Naive thymus-derived CD4-positive, alpha-beta T cell (primary cell): ENCODE measurements around the gene TMEM63B. TPM values are rescaled to one million over a fixed set of nuclear protein-coding genes. Genes with fewer than 3 reads are reported as not detected.
A peak's percentile ranks its signal among the peaks of the same experiment; 100 is the strongest.

Experiments
- ATAC-seq: fragments of 150-1000 bp; cut with Tn5 transposase; 2 replicates; pipeline ENCODE4 v1.10.0; 2021; ENCODE audit warnings: mild to moderate bottlenecking, moderate library complexity
- CTCF ChIA-PET: fragments of 350-600 bp; sonication (Branson Sonifier 250); formaldehyde crosslinking; loops from one replicate; lab custom pipeline; 2021; ENCODE audit warnings: antibody characterized with exemption; lab: Charles Lee
- POLR2A ChIA-PET: fragments of 350-600 bp; sonication (Branson Sonifier 250); formaldehyde crosslinking; loops from one replicate; lab custom pipeline; 2021; ENCODE audit warnings: antibody characterized with exemption, inconsistent platforms; lab: Charles Lee
- DNase-seq, 9 donors: peaks; one replicate each; pipeline versions ENCODE4 v3.0.0 to v3.0.0-alpha.2; 2020 to 2022; ENCODE audit warnings: mixed read lengths in 1 of 9
- H3K27ac ChIP-seq: one replicate; pipeline ENCODE4 v1.7.0; 2013; ENCODE audit warnings: mild to moderate bottlenecking, low read depth, low read length, moderate library complexity
- H3K27me3 ChIP-seq, 2 donors: one replicate each; pipeline ENCODE4 v1.7.0; 2013; ENCODE audit warnings: low read length in 2 of 2, mild to moderate bottlenecking in 2 of 2, moderate library complexity in 2 of 2; ENCODE audit not compliant: control insufficient read depth in 2 of 2, insufficient read depth in 2 of 2
- H3K36me3 ChIP-seq, 3 experiments: 1 replicate in 2 of 3; 2 replicates in 1 of 3; pipeline ENCODE4 v1.7.0; 2013; ENCODE audit warnings: low read length in 3 of 3, mild to moderate bottlenecking in 3 of 3, moderate library complexity in 1 of 3; ENCODE audit not compliant: insufficient read depth in 3 of 3, control insufficient read depth in 2 of 3
- H3K4me1 ChIP-seq, 2 donors: one replicate each; pipeline ENCODE4 v1.7.0; 2013; ENCODE audit warnings: low read length in 2 of 2, mild to moderate bottlenecking in 2 of 2, moderate library complexity in 1 of 2; ENCODE audit not compliant: control insufficient read depth in 2 of 2, insufficient read depth in 2 of 2
- H3K4me3 ChIP-seq: 2 replicates; pipeline ENCODE4 v1.7.0; 2013; ENCODE audit warnings: mild to moderate bottlenecking, low read length
- H3K9me3 ChIP-seq, 3 experiments: 1 replicate in 2 of 3; 2 replicates in 1 of 3; pipeline ENCODE4 v1.7.0; 2013; ENCODE audit warnings: low read length in 3 of 3; ENCODE audit not compliant: control insufficient read depth in 2 of 3
- H3K27ac Mint-ChIP-seq, 9 donors: one replicate each; pipeline ENCODE4 v1.8.0; 2020 to 2022; ENCODE audit warnings: mixed read lengths in 9 of 9, mild to moderate bottlenecking in 8 of 9, moderate library complexity in 5 of 9, inconsistent platforms in 2 of 9
- H3K27me3 Mint-ChIP-seq, 5 donors: one replicate each; pipeline ENCODE4 v1.8.0; 2021 to 2022; ENCODE audit warnings: mixed read lengths in 5 of 5, mild to moderate bottlenecking in 1 of 5
- H3K36me3 Mint-ChIP-seq, 5 donors: one replicate each; pipeline ENCODE4 v1.8.0; 2020 to 2022; ENCODE audit warnings: mixed read lengths in 5 of 5, mild to moderate bottlenecking in 3 of 5, inconsistent platforms in 1 of 5
- H3K4me1 Mint-ChIP-seq, 7 donors: one replicate each; pipeline ENCODE4 v1.8.0; 2020 to 2022; ENCODE audit warnings: mixed read lengths in 7 of 7, mild to moderate bottlenecking in 3 of 7, inconsistent platforms in 1 of 7
- H3K4me3 Mint-ChIP-seq, 10 donors: one replicate each; pipeline ENCODE4 v1.8.0; 2020 to 2022; ENCODE audit warnings: mild to moderate bottlenecking in 10 of 10, mixed read lengths in 10 of 10, moderate library complexity in 6 of 10, inconsistent platforms in 2 of 10
- H3K9me3 Mint-ChIP-seq, 11 donors: one replicate each; pipeline ENCODE4 v1.8.0; 2020 to 2022; ENCODE audit warnings: mixed read lengths in 11 of 11, mild to moderate bottlenecking in 4 of 11, inconsistent platforms in 1 of 11, moderate library complexity in 1 of 11
- intact Hi-C, 2 donors: fragments of 100-400 bp; cut with micrococcal nuclease; formaldehyde crosslinking; loops; one replicate each; pipeline ENCODE4 v1.15.1; 2023
- polyA plus RNA-seq, 2 donors: library from polyadenylated mRNA; unstranded; fragments of 300-500 nt; fragmentation: Illumina TruSeq; gene quantifications; one replicate each; pipeline ENCODE4 v1.2.3, GENCODE V29; 2021
- total RNA-seq, 6 experiments: library from RNA in 5 of 6; stranded (reverse) in 5 of 6; gene quantifications; 1 replicate in 5 of 6; 2 replicates in 1 of 6; pipeline ENCODE4 v1.2.3 and lab custom pipeline; 2021 to 2026

Gene TMEM63B
- total and polyA plus RNA-seq, 7 experiments from 2014 or later, result 0.18 to 21.4 (median 16.2) TPM

DNA sequence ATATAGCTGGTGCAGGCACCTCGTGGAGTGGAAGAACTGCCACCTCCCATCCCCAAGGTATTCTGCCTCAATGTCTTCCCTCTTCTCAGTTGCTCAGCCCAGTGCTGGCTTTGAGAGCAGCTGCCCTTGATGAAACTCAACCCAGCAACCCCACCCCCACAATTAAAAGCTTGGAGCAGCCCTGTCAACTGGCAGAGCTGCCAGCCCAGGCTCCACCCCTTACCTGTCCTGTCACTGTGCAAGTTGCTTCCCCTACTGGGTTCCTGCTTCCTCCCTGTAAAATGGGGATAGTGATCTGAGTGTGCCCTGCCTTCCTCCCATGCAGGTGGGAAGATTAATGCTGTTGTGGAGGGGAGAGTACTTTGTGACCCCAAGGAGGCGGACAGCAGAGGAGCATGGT is 4.5 kb downstream of the TMEM63B start:
- Mint-ChIP-seq H3K27me3 (no peaks in the 10 kb centered on the region), H3K36me3 (peaks cover 0 to 17% (median 0%) of the 10 kb centered on the region in 5 donors), H3K9me3 (no peaks in the 10 kb centered on the region), H3K4me3 (no peak overlapping the region), H3K27ac (peak overlapping the region in 4 of 9 donors; percentile 1 to 65 (median 18)), H3K4me1 (peaks cover 13 to 42% (median 21%) of the 10 kb centered on the region in 7 donors)
- no peak overlapping the region for H3K27ac ChIP-seq
- H3K4me1 ChIP-seq, result no peaks in the 10 kb centered on the region
- no peak overlapping the region for H3K4me3 ChIP-seq
- peaks cover 0 to 26% (median 0%) of the 10 kb centered on the region in 3 experiments for H3K36me3 ChIP-seq
- intact Hi-C loops, result no loop called here
- POLR2A ChIA-PET, result interaction anchor here (0.6 to 1.1 kb wide), 3 partner anchors 9 to 496 kb away, joined by 3 read pairs; partner anchors contain the start of gene MAD2L1BP
- DNase-seq (no peak), ATAC-seq (no peak)
- no peaks in the 10 kb centered on the region for H3K9me3 ChIP-seq
- CTCF ChIA-PET, result interaction anchor here (1.1 to 1.2 kb wide), 2 partner anchors 36 to 125 kb away, joined by 4 read pairs; partner anchors contain the start of gene SLC35B2
- H3K27me3 ChIP-seq, result no peaks in the 10 kb centered on the region

DNA sequence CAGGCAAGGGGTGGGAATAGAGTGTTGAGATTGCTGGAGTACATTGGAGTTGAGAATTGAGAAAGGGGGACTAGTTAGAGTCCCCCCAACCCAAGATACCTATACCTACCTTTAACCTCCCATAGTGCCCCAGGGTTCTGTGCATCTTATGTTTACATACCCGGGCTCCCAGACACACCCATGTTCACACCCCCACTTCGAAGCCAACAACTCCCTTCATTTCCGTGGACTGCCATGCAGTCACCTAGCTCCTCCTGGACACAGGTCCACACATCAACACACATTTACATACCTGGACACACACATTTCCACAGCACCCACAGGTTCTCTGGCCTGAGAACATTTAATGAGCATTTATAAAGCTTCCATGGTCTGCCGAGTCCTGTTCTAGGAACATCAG is 5.1 kb downstream of the TMEM63B start:
- POLR2A ChIA-PET, result interaction anchor here (0.6 to 1.1 kb wide), 3 partner anchors 9 to 497 kb away, joined by 3 read pairs; partner anchors contain the start of gene MAD2L1BP
- no peak overlapping the region for H3K4me3 Mint-ChIP-seq
- H3K4me1 Mint-ChIP-seq, result peaks cover 13 to 42% (median 21%) of the 10 kb centered on the region in 7 donors
- intact Hi-C loops, result no loop called here
- no peaks in the 10 kb centered on the region for H3K27me3 Mint-ChIP-seq
- Histone ChIP-seq H3K27me3 (no peaks in the 10 kb centered on the region), H3K9me3 (no peaks in the 10 kb centered on the region), H3K4me3 (no peak overlapping the region), H3K36me3 (peaks cover 0 to 26% (median 0%) of the 10 kb centered on the region in 3 experiments), H3K27ac (no peak overlapping the region), H3K4me1 (no peaks in the 10 kb centered on the region)
- no peak for ATAC-seq
- peak overlapping the region in 4 of 9 donors; percentile 6 to 65 (median 45) for H3K27ac Mint-ChIP-seq
- DNase-seq, result no peak
- no peaks in the 10 kb centered on the region for H3K9me3 Mint-ChIP-seq
- H3K36me3 Mint-ChIP-seq, result peaks cover 0 to 20% (median 0%) of the 10 kb centered on the region in 5 donors
- CTCF ChIA-PET, result interaction anchor here (1.2 kb wide), 1 partner anchor 124 kb away, joined by 4 read pairs; the partner anchor contains the start of gene SLC35B2

DNA sequence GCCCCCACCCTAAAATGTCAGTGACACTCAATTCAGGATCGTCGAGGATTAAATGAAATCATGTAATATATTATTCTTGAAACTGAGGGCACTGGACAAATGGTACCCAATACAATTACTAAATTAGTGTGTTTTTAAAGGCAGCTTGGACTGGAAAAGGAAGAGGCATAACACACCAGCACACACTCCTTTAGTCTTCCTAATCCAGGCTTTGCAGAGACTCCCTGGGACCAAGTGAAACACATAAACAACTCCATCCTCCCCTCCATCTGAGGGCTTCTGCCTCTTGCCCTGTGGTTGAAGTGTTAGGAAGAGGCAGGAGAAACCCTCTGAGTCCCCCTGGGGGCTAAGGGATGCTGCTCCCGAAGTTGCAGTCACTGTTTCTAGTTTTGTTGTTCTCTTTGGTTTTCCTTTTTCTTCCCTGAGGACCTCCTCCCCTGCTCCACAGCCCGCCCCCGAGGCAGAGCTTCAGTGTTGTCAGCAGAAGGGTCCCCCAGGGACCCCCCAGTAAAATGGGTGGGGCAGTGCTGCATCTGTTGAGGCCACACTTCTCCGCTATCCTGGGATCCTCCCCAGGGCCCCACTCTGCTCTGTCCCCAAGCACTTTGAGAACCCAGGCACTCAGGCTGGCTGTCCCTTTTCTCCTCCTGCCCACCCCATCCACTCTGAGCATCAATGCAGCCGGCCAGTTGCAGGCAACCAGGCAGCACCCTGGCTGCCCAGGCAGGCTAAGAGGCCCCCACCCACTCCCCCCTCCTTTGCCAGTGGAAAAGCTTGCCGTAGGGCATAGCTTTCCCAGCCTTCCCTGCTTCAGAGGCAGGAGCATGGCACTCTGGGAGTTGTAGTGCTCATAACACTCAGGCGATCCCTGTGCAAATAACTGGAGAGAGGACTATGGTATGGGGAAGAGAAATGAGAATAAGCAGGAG is 5.9 kb downstream of the TMEM63B start:
- POLR2A ChIA-PET, result interaction anchor here (1.2 kb wide), 1 partner anchor 113 kb away, joined by 3 read pairs; the partner anchor contains the start of gene HSP90AB1

DNA sequence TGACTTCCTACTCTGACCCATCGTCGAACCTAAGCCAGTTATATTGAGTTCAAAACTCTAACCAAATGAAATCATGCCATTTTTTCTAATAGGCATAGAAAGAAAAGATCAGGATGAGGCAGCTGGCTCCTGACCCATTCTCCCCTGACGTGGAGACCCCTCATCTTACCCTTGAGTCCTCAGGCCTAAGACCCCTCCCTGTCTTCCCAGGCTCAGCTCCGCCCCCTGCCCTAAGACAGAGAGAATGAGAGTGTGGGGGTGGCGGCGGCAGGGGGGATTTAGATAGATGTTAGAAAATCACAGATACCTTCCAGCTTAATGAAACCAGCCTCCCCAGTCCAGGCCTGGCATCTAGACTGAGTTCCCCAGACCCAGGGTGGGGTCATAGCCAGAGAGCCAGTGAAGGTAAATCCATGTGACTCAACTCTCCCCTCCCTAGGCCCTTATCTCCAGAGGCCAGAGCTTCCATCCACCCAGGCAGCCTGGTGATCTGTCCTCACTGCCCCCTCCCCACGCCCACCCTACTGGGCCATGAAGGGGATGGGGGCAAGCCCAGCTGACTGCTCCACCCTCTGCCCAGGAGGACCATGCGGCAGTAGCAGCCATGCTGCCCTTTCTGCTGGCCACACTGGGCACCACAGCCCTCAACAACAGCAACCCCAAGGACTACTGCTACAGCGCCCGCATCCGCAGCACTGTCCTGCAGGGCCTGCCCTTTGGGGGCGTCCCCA is 6.8 kb downstream of the TMEM63B start:
- Histone ChIP-seq H3K27me3 (no peaks in the 10 kb centered on the region), H3K36me3 (peaks cover 0 to 26% (median 0%) of the 10 kb centered on the region in 3 experiments), H3K4me1 (no peaks in the 10 kb centered on the region), H3K27ac (no peak overlapping the region), H3K9me3 (no peaks in the 10 kb centered on the region), H3K4me3 (no peak overlapping the region)
- ChIA-PET POLR2A (interaction anchor here (1.2 kb wide), 1 partner anchor 113 kb away, joined by 3 read pairs; the partner anchor contains the start of gene HSP90AB1), CTCF (no interaction called here)
- H3K27ac Mint-ChIP-seq, result peak overlapping the region in 3 of 9 donors; percentile 22 to 59 (median 53)
- no peaks in the 10 kb centered on the region for H3K27me3 Mint-ChIP-seq
- no peak overlapping the region for H3K4me3 Mint-ChIP-seq
- H3K4me1 Mint-ChIP-seq, result peaks cover 9 to 32% (median 19%) of the 10 kb centered on the region in 7 donors
- intact Hi-C loops, result no loop called here
- ATAC-seq, result no peak
- H3K36me3 Mint-ChIP-seq, result peaks cover 0 to 20% (median 0%) of the 10 kb centered on the region in 5 donors
- DNase-seq, result no peak
- H3K9me3 Mint-ChIP-seq, result no peaks in the 10 kb centered on the region

More for the DNA sequence above, 5.9 kb downstream of the TMEM63B start:
- Mint-ChIP-seq H3K4me3 (no peak overlapping the region), H3K4me1 (peaks cover 12 to 40% (median 21%) of the 10 kb centered on the region in 7 donors), H3K9me3 (no peaks in the 10 kb centered on the region), H3K36me3 (peaks cover 0 to 20% (median 0%) of the 10 kb centered on the region in 5 donors), H3K27me3 (no peaks in the 10 kb centered on the region), H3K27ac (peak overlapping the region in 6 of 9 donors; percentile 9 to 65 (median 26))
- H3K4me1 ChIP-seq, result no peaks in the 10 kb centered on the region
- no peak for ATAC-seq
- no peaks in the 10 kb centered on the region for H3K27me3 ChIP-seq
- H3K27ac ChIP-seq, result no peak overlapping the region
- CTCF ChIA-PET, result interaction anchor here (1.2 kb wide), 1 partner anchor 124 kb away, joined by 4 read pairs; the partner anchor contains the start of gene SLC35B2
- H3K9me3 ChIP-seq, result no peaks in the 10 kb centered on the region
- no peak overlapping the region for H3K4me3 ChIP-seq
- no peak for DNase-seq
- peaks cover 0 to 21% (median 0%) of the 10 kb centered on the region in 3 experiments for H3K36me3 ChIP-seq
- intact Hi-C loops, result no loop called here

DNA sequence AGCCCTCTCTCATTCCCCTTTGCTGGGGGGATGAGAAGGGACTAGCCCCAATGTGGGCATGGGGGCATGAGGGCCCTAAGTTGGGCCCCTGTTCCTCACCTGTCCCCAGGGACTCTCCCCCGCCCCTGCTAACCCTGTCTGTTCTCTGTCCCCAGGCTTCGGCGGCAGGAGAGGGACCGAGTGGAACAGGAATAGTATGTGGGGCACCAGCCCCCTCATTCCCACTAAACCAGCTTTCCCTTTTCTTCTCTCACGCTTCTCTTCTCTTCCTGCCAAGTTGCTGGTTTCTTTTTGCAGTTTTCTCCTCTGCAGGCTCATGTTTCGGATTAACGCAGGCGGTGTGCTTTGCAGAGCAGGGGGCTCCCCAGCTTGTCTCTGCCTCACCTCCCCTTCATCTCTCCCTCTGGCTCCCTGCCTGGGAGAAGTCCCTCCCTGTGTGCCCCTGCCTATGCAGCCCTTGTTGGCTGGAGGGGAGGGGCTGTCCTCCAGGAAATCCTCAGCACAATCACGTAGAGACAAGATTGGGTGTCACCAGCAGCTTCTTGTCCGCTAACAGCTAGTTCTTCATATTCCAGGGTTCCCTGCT is 7.9 kb downstream of the TMEM63B start:
- H3K9me3 ChIP-seq, result no peaks in the 10 kb centered on the region
- Mint-ChIP-seq H3K27me3 (no peaks in the 10 kb centered on the region), H3K36me3 (peaks cover 0 to 26% (median 2%) of the 10 kb centered on the region in 5 donors), H3K27ac (peak overlapping the region in 1 of 9 donors; percentile 32), H3K4me1 (peaks cover 8 to 24% (median 12%) of the 10 kb centered on the region in 7 donors), H3K4me3 (no peak overlapping the region), H3K9me3 (no peaks in the 10 kb centered on the region)
- intact Hi-C loops, result no loop called here
- ChIA-PET POLR2A (interaction anchor here (1.0 kb wide), 1 partner anchor 112 kb away, joined by 4 read pairs; the partner anchor contains the start of gene HSP90AB1), CTCF (no interaction called here)
- H3K27ac ChIP-seq, result no peak overlapping the region
- no peaks in the 10 kb centered on the region for H3K4me1 ChIP-seq
- H3K36me3 ChIP-seq, result peaks cover 0 to 37% (median 0%) of the 10 kb centered on the region in 3 experiments
- no peak for ATAC-seq
- no peak for DNase-seq
- no peaks in the 10 kb centered on the region for H3K27me3 ChIP-seq
- no peak overlapping the region for H3K4me3 ChIP-seq
